GM12878 (cell line): ENCODE results near the gene LATS2.

Experiments used
- CBX3 ChIP-seq: fragments of 200-600 bp; sonication (generic); IDR thresholded peaks from 2 replicates; pipeline ENCODE4 v1.6.1; 2016; ENCODE audit warnings: low read depth, borderline replicate concordance
- CHD2 ChIP-seq: IDR thresholded peaks from 2 replicates; pipeline ENCODE4 v1.6.1; 2011; ENCODE audit warnings: low read depth, low read length, improper control_type of control experiment, borderline replicate concordance
- CTCF ChIP-seq, 3 experiments: IDR thresholded peaks in 2 of 3; conservative IDR thresholded peaks in 1 of 3; 2 replicates each; pipeline ENCODE4 v1.5.1; 2011; ENCODE audit warnings: low read depth in 3 of 3, low read length in 3 of 3, mild to moderate bottlenecking in 3 of 3, control low read depth in 2 of 3, moderate library complexity in 2 of 3, inconsistent platforms in 1 of 3, mixed read lengths in 1 of 3; ENCODE audit not compliant: control insufficient read depth in 2 of 3, insufficient read depth in 1 of 3; ENCODE audit errors: extremely low read depth in 1 of 3
- EP300 ChIP-seq, 2 experiments: fragments of 150-350 bp in 1 of 2; IDR thresholded peaks; 2 replicates each; pipeline ENCODE4 v1.6.1; 2011 to 2012; ENCODE audit warnings: low read depth in 2 of 2, low read length in 2 of 2, borderline replicate concordance in 1 of 2, improper control_type of control experiment in 1 of 2, inconsistent platforms in 1 of 2; ENCODE audit not compliant: control insufficient read depth in 1 of 2
- FOS ChIP-seq: IDR thresholded peaks from 3 replicates; pipeline ENCODE4 v1.6.1; 2011; ENCODE audit warnings: borderline replicate concordance; ENCODE audit not compliant: insufficient read length; ENCODE audit errors: extremely low read depth
- FOXM1 ChIP-seq: IDR thresholded peaks from 2 replicates; pipeline ENCODE4 v1.6.1; 2012; ENCODE audit warnings: low read depth, mild to moderate bottlenecking, inconsistent platforms, low read length, moderate library complexity
- MYC ChIP-seq: IDR thresholded peaks from 2 replicates; pipeline ENCODE4 v1.6.1; 2011; ENCODE audit warnings: mild to moderate bottlenecking, low read length, moderate library complexity, inconsistent platforms; ENCODE audit not compliant: insufficient read depth, insufficient replicate concordance, insufficient read length, severe bottlenecking
- NFIC ChIP-seq: IDR thresholded peaks from 2 replicates; pipeline ENCODE4 v1.6.1; 2012; ENCODE audit warnings: low read depth, mild to moderate bottlenecking, inconsistent platforms, low read length, moderate library complexity
- PML ChIP-seq: IDR thresholded peaks from 2 replicates; pipeline ENCODE4 v1.6.1; 2012; ENCODE audit warnings: low read length, inconsistent platforms
- RFX5 ChIP-seq: IDR thresholded peaks from 2 replicates; pipeline ENCODE4 v1.6.1; 2011; ENCODE audit warnings: low read depth, low read length, improper control_type of control experiment
- ZNF217 ChIP-seq: fragments of 450-650 bp; IDR thresholded peaks from 2 replicates; pipeline ENCODE4 v1.6.1; 2017; ENCODE audit warnings: antibody characterized with exemption, mild to moderate bottlenecking

DNA sequence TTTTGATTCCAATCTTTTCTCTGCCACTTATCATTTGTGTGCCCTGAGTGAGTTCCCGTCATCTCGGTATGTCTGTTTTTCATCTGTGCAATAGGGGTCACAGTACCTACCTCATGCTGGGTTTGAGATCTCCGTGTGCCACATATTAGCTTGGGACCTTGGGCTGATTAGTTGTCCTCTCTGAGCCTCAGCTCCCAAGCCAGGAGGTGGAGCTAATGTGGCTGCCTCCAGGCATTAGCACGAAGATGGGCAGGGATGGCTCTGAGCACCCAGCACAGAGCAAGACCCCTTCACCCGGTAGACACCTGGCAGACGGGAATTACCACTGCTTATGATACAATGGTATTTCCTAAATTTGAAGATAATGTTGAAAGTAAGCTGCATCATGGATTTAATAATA lies 123.1 kb downstream of the LATS2 start:
- no peak for TF ChIP-seq FOS
- TF ChIP-seq CTCF (IDR thresholded peaks at IDR 0.05 in 2 of 3, conservative IDR thresholded peaks at IDR 0.05 in 1 of 3; ENCODE audit: control insufficient read depth in 2 of 3, extremely low read depth in 1 of 3, insufficient read depth in 1 of 3, low read depth in 3 of 3, low read length in 3 of 3): no peak
- no peak for TF ChIP-seq FOXM1
- no peak for TF ChIP-seq PML
- TF ChIP-seq RFX5: no peak
- no peak for TF ChIP-seq MYC
- no peak for TF ChIP-seq CHD2
- TF ChIP-seq ZNF217: no peak
- no peak for TF ChIP-seq NFIC
- TF ChIP-seq CBX3: no peak
- TF ChIP-seq EP300 (IDR thresholded peaks at IDR 0.05; ENCODE audit: borderline replicate concordance in 1 of 2, control insufficient read depth in 1 of 2, low read depth in 2 of 2, low read length in 2 of 2): no peak
